Left cardiac atrium (tissue), 4 donors: ENCODE results near the gene MEGF11. TPM values are rescaled to one million over a fixed set of nuclear protein-coding genes. Genes with fewer than 3 reads are reported as not detected.
"Not testable (repeated sequence)": the region's sequence is repeated elsewhere in the genome, so short reads cannot be mapped to it uniquely, and the experiment has no call there.

Experiments
- ATAC-seq, 2 donors: fragments of 200-7000 bp; cut with Tn5 transposase; one replicate each; pipeline ENCODE4 v1.9.1; 2020; ENCODE audit warnings: mild to moderate bottlenecking in 2 of 2, moderate library complexity in 2 of 2
- DNase-seq: peaks from one replicate; pipeline ENCODE4 v3.0.0-alpha.2; 2020
- intact Hi-C, 2 donors: fragments of 100-400 bp; cut with DNase I; formaldehyde crosslinking; loops; one replicate each; pipeline versions ENCODE4 v1.14.1 to v1.15.1; 2022 to 2023
- total RNA-seq, 2 donors: library from RNA; stranded (reverse); fragmentation: NEBNext Ultra II Directional; extraction: Animal tissue kit (Norgen Biotek cat#: 25700); gene quantifications; one replicate each; pipeline ENCODE4 v1.2.1, GENCODE V29; 2021
- donor health status: DM: no; HTN: yes; CAD: no.
- donor health status: DM: no; HTN: yes; CAD: no; lungs with severe emphysema.
- donor health status: DM: yes; HTN: yes; CAD: no.
- donor health status: Dilated cardiomyopathy.

MEGF11 gene
- total RNA-seq, 2 donors from 2014 or later, result not detected

DNA sequence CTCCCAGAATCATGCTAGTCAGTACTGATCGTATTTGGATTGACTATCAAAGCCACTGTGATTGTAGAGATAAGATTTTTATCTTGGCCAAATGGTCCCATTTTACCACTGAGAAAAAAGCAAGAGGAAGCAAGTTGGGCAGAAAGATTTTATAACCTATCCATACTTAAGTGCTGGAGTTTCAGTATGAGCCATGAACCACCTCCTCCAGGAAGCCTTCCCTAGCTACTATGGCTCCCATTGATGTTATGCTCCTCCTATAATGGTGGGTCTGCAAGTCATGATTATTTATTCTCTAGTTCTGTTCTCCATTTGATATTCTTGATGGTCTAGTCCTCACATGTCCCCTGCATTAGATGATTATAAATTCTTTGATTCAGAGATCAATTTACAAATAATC is 6.6 kb downstream of the MEGF11 start:
- DNase-seq (no peak), ATAC-seq (no peak)
- intact Hi-C loops, result no loop called here

DNA sequence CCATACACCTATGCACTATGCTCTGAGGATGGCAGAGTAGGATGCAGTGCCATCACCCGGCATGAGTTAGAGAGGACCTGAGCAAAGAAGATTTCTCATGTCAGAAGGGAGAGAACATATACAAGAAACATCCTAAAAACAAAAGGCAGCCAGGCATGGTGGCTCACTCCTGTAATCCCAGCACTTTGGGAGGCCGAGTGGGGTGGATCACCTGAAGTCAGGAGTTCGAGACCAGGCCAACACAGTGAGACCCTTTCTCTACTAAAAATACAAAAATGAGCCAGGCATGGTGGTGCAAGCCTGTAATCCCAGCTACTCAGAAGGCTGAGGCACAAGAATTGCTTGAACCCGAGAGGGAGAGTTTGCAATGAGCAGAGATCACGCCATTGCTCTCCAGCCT is 7.7 kb downstream of the MEGF11 start:
- DNase-seq, intact Hi-C loops, ATAC-seq: not testable (repeated sequence)

DNA sequence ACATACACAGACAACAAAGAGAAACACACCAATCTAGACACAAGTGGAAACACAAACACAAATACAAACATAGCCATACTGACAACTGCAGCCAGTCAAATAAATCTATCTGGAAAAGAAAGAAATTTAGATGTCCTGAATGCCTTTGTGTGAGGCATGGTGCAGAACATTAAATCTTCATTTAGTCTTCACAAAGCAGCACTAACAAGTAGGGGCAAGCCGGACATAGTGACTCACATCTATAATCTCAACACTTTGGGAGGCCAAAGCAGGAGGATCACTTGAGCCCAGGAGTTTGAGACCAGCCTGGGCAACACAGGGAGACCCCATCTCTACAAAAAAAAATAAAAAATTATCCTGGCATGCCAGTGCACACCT is 11.7 kb downstream of the MEGF11 start:
- ATAC-seq, result no peak
- intact Hi-C loops, result no loop called here
- DNase-seq, result no peak

DNA sequence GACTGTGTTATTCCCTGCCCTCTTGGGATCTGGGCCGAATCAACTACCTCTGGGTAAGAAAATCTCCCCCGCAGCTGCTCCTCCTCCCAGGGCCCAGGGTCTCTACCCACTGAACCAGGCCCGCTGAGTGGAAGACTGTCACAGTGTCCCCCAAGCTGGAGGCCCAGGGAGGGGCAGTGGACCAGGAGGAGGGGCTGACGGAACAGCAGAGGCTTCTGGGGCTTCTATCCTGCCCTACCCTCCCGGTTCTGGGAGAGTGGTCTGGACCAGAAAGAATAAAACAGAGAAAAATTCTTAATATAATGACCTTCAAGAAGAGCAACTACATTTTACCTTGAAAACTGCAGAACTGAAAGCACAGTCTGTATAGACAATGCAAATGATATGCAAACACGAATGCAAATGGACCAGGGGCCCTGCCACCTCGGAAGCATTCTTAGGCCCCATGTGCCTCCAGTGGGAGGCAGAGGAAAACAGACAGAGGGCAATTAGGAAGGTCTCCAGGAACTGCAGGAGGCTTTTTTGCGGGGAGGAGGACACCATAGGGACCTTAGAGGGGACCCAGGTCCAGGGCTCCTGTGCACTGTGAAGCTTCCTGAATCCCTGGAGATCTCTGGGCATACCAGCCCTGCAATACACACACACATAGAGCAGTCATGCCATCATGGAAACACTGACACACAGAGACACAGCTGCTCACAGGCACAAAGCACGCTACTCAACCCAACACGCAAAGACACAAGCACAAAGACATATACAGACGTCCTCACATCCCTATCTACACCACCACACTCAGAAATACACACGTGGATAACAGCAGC is 12.3 kb downstream of the MEGF11 start:
- DNase-seq, result no peak
- ATAC-seq, result no peak
- intact Hi-C loops, result no loop called here

DNA sequence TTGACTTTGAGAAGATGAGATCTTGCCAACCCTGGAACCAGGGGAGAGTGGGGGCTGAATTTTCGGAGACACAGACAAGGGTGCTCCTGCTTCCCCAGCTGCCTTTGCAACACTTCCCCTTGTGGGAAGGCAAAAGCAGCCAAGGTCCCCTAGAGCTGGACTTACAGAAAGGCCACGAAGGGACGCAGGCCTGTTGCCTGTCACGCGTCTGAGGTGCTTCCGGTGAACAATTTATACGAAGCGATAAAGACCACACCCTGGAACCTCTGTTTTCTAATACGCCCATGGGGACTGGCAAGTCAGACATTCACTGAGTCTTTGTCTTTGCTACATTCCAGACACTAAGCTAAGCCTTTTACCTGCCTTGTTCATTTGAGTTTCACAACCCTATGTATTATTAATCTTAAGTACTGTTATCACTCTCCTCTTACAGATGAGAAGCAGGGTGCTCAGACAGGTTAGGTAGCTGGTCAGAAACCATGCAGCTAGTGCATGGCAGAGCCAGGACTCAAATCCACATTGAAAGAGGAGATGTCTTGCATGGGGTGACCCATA is 13.2 kb downstream of the MEGF11 start:
- ATAC-seq (no peak), DNase-seq (no peak)
- intact Hi-C loops, result no loop called here

DNA sequence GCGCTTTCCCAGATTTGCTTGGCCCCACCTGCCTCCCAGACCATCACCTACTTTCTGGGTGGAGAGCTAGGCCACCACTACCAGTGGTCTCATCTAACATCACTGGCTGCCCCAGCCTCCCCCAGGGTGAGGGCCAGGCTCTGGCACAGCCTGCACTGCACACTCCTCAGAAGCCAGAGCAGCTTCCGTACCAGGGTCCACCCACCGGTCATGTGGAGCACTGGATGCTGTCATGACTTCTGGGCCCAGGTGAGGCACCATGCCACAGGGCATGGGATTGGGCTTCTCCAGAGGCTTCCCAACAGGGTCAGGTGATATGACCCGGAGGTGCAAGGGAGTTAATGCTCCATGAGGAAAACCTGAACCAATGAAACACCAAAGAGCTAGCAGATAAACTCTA is 14.0 kb downstream of the MEGF11 start:
- ATAC-seq (no peak), DNase-seq (no peak)
- intact Hi-C loops, result no loop called here

DNA sequence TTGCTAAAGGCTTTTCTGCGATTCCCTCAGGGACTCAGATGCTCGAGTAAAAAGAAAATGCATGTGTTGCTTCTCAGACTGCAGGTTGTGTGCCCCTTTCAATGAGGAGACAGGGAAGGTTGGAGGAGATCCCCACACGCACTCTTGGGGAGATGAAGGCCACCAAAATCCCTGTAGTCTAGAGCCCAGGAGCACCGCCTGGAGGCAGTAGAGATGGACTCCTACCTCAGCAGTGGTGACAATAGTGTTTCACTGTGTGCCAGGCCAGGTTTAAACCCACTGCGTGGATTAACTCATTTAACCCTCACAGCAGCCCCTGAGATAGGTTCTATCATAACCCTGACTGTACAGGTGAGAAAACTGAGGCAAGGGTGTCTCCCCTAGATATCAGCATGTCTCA is 15.2 kb downstream of the MEGF11 start:
- ATAC-seq, result no peak
- no peak for DNase-seq
- intact Hi-C loops, result no loop called here

DNA sequence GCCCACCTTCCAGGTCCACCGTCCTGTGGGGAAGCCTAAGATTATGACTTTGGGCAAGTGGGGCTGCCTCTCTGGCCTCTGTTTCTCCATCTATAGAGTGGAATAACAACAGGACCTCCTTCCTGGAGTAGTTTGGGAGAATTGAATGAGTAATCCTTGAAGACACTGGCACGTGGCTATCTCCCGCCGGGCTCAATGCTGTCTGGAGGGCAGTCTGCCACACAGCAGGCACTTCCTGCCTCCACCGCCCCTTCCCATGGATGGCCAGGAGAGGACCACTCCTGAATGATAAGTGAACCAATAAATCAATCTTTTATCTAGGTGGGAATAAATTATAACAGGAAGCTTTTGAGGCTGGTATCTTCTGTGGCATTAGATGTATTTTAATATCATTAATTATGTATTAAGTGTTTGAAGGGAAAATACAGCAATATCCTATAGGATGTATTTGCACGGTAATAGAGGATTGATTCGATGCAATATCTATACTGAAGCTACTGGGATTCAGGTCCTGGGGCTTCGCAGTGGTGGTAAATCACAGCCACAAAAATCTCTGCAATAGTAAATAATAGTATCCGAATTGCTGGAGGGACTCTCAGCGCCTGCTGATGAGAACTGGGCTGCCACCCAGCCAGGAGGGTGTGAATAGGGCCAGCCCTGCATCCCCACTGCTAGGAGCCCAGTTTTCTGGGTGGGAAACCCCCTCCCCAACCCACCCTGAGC is 15.9 kb downstream of the MEGF11 start:
- no peak for ATAC-seq
- intact Hi-C loops, result no loop called here
- DNase-seq, result no peak

DNA sequence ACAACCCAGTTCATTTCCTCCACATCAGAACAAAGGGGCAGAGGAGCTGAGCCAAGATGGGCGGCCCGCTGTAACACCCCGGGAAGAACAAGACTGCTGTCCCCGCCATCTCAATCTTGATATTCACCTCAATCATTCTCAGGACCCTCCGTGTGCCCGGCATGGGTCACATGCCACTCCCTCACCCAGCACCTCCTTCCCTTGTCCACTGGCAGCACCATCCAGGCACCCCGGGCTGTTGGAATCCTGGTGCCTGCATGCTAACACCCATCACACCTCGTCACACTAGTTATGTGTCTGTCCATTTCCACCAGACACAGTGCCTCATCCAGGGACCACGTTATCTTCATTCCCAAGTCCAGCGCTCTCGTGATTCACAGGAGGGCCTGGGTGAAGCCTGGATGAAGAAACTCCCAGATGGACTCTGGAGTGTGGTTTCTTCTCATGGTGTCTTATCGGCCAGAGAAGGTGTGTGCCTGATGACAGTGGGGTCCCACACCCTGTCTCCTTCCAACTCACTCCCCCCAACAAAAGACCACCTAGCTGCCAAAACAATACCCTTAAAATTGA is 16.7 kb downstream of the MEGF11 start:
- no peak for DNase-seq
- intact Hi-C loops, result no loop called here
- ATAC-seq, result no peak

DNA sequence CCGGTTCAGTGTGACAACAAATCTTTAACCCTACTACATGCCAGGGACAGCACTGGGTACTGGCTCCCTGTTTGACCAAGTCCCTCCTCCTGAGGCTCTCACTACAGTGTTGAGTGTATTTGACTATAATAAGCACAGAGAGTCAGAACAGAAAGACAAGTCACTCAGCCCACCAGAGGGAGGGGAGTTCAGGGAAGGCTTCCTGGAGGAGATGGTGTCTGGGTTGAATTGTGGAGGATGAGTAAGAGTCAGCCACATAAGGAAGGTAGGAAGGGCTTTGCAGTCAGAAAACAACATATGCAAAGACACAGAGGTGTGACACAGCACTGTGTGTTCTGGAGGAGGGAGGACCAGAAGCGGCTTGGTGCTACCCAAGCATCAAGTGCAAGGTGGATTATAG is 17.7 kb downstream of the MEGF11 start:
- DNase-seq (no peak), ATAC-seq (no peak)
- intact Hi-C loops, result no loop called here

DNA sequence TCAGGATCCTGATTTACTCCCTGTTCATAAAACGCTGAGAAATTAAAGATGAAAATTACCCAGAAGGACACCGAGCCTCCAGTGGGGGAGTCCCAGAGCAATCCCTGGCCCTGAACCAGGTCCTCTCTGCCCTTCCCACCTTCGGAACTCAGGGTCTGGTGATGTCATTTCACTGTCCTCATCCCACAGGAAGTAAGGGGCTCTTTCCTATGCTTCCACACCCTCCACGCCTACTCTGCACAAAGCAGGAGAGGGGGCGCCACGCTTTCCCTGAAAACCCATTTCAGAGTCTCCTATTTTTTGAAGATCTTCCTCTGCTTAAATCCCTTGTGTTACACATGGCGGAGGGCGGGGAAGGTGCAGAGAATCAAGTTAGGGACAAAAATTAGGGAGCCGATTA is 18.8 kb downstream of the MEGF11 start:
- DNase-seq (no peak), ATAC-seq (no peak)
- intact Hi-C loops, result no loop called here

DNA sequence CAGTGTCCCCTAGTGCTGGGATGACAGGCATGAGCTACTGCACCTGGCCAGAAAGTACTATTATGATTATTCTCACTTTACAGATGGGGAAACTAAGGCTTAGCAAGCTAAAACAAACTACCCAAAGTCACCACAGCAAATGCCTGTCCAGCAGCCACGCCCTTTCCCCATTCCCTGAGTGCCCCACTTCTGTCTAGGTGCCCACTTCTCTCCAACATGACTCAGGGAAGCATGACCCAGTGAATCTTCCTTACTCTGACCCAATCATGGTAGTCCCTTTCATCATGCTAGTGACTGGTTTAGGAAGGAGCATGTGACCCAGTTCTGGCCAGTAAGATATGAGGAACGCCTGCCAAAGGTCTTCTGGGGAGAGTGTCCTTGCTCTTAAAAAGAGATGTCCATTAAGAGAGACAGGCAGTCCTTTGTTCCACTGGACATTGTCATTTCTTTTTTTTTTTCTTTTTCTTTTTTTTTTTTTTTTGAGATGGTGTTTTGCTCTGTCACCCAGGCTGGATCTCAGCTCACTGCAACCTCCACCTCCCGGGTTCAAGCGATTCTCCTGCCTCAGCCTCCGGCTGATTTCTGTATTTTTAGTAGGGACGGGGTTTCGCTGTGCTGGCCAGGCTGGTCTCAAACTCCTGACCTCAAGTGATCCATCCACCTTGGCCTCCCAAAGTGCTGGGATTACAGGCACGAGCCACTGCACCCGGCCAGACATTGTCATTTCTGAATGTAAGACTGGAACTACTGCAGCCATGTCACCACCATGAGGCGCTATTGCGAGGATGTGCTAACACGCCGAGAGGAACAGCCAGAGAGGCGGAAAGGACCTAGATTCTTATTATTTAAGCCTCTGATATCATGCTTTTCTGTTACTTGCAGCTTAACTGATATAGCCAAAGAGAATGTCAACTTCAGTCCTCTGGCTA is 19.8 kb downstream of the MEGF11 start:
- DNase-seq, result no peak
- ATAC-seq, result no peak
- intact Hi-C loops, result no loop called here

DNA sequence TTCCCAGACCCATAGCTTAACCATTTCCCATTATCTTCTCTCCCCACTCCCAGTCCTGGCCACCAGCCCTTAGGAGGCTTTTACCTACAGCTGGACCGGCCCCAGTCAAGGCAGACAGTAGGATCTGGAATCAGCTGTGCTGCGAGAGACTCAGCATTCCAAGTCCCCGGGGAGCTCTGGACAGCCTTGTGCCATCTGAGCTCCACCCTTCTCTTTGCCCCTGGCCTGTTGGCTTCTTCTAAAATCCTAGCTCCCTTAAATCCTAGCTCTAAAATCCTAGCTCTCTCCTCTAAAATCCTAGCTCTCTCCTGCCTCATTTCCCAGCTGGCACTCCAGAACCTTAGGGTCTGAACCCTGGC is 21.3 kb downstream of the MEGF11 start:
- intact Hi-C loops, result no loop called here
- ATAC-seq (no peak), DNase-seq (no peak)

DNA sequence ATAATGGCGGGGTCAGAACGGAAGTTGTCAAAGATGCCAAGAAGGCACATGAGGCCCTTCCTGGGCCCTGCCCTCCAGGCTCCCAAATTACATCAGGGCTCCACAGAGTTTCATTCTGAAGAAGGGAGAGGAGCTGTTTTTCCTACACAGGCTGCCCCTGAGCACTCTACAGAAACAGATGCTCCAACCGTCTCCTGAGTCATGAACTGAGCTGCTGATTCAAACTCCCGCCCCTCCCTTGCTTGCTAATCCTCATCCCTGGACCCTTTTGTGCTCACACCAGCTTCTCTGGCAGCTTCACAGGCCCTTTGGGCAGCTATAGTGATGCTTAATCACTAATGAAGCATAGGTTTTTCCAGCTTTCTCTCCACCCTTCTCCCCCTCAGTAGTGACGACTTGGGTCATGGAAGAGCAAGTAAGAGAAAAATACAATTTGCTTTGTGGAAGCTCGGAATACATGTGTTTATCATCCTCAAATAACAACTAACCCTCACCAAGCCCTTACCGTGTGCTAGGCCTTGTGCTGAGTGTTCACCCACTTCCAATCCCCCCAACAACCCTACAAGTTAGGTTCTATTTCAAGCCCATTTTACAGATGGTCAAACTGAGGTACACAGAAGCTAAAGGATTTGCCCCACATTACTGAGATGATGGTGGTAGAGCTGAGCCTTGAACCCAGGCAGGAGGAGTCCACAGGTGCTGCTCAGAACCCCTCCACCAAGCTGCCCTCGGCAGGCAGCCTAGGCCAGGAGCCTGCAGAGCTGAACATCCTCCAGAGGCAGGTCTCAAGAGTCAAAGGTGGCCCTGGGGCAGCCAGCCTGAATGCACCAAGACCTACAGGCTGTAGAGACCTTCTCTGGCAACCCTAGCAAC is 21.9 kb downstream of the MEGF11 start:
- intact Hi-C loops, result no loop called here
- DNase-seq, result no peak
- ATAC-seq, result no peak

DNA sequence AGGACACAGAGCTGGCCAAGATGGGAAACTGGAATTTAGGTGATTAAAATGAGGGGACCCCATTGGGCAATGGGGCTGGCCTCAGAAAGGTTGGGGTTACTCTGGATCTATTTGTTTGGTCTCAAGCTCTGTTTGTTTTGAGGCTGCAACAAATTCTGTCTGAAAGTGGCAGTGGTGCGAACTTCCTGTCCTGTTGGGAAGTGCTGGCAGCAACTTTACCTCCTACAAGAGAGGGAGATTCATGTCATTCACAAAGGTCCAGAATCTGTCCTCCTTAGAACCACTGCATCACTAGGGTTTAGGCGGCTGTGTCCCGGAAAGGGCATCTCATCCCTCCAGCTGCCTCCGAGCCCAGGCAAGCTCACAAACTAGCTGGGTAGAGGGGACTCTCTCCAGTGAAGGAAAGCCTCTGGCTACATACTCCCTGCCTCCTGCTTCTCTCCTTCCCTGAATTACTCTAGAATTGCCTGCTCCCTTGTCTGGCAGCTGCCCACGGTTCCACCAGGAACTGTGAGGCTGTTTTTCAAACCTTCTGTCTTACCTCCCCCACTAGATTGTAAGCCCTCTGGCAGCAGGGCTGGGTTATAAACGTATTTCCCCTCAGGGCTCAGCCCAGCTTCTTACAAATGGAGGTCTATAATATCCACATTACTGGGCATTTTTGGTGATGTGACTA is 23.6 kb downstream of the MEGF11 start:
- intact Hi-C loops, result no loop called here
- ATAC-seq (no peak), DNase-seq (no peak)

DNA sequence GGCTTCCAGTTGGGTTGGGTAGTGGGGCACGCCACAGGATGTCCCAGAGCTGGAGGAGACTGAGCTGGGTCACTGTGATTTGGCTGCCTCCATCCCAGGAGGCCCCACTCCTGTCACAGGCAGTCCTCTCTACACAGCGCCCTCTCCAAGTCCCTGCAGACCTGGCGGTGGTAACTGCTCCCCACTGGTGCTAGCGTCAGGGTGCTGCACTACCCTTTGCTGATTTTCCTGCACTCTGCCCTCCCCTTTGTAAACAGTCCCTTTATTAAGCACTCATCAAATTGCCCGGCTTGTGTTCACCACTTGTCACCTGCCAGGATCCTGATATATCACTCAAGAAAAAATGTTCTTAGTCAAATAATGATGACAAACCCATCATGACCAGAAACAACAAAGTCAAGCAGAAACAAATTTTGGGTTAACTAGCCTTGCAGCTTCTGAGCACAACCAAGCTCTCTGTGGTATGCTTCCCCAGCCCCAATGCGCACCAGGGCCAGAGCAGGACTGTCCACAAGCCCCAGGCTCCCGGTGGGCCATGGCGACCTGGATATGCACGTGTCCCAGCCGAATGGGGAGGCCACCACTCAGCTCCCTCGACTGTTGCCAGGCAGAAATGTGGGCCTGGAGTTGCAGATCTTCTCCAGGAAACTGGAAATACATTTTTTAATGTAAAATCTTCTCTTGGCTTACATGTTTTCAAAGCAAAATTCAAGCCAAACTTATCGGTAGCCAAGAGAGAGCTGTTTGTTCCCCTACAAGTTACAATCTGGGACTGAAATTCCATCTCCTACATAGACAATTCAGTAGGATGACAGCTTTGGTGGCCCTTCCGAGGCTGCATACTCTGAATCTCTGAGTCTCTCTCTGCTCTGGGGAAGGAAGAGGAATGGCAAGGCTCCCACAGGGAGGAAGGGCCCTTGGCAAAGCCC is 24.5 kb downstream of the MEGF11 start:
- ATAC-seq (no peak), DNase-seq (no peak)
- intact Hi-C loops, result no loop called here

DNA sequence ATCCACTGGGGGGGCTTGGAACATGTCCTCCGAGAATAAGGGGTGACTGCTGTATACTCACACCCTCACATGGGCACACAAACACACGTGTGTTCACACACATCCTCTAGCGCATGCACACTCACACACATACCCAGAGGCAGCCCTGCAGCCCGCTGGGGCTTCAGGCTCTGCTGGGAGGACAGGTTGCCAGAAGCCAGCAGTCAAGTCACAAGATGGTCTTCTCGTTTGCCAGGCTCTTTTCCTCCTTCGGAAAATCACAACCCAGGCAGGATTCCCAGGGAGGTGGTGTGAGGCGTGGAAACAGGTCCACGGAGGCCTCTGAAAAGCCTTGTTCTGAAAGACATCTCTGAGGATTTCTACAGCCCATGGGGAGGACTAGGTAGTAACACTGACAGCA is 26.8 kb downstream of the MEGF11 start:
- intact Hi-C loops, result no loop called here
- no peak for DNase-seq
- ATAC-seq, result no peak
